Sciatic nerve (tissue), 2 donors: ENCODE data around the gene ANGEL1. TPM values are rescaled to one million over a fixed set of nuclear protein-coding genes. Genes with fewer than 3 reads are reported as not detected.

Experiments
- ATAC-seq: fragments of 200-7000 bp; cut with Tn5 transposase; one replicate; pipeline ENCODE4 v1.9.1; 2020; ENCODE audit warnings: mild to moderate bottlenecking, moderate library complexity
- DNase-seq: peaks from one replicate; pipeline ENCODE4 v3.0.0-alpha.2; 2020; ENCODE audit warnings: low spot score
- intact Hi-C: fragments of 100-400 bp; cut with DNase I; formaldehyde crosslinking; loops from one replicate; pipeline ENCODE4 v1.14.2; 2022
- total RNA-seq: library from RNA; stranded (reverse); fragmentation: NEBNext Ultra II Directional; extraction: Animal tissue kit (Norgen Biotek cat#: 25700); gene quantifications from one replicate; pipeline ENCODE4 v1.2.1, GENCODE V29; 2021
- donor health status: DM: no; HTN: no; CAD: no.
- donor health status: DM: no; HTN: no; CAD: no.

Gene ANGEL1, protein sequence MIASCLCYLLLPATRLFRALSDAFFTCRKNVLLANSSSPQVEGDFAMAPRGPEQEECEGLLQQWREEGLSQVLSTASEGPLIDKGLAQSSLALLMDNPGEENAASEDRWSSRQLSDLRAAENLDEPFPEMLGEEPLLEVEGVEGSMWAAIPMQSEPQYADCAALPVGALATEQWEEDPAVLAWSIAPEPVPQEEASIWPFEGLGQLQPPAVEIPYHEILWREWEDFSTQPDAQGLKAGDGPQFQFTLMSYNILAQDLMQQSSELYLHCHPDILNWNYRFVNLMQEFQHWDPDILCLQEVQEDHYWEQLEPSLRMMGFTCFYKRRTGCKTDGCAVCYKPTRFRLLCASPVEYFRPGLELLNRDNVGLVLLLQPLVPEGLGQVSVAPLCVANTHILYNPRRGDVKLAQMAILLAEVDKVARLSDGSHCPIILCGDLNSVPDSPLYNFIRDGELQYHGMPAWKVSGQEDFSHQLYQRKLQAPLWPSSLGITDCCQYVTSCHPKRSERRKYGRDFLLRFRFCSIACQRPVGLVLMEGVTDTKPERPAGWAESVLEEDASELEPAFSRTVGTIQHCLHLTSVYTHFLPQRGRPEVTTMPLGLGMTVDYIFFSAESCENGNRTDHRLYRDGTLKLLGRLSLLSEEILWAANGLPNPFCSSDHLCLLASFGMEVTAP
- total RNA-seq: 35.7 TPM

DNA sequence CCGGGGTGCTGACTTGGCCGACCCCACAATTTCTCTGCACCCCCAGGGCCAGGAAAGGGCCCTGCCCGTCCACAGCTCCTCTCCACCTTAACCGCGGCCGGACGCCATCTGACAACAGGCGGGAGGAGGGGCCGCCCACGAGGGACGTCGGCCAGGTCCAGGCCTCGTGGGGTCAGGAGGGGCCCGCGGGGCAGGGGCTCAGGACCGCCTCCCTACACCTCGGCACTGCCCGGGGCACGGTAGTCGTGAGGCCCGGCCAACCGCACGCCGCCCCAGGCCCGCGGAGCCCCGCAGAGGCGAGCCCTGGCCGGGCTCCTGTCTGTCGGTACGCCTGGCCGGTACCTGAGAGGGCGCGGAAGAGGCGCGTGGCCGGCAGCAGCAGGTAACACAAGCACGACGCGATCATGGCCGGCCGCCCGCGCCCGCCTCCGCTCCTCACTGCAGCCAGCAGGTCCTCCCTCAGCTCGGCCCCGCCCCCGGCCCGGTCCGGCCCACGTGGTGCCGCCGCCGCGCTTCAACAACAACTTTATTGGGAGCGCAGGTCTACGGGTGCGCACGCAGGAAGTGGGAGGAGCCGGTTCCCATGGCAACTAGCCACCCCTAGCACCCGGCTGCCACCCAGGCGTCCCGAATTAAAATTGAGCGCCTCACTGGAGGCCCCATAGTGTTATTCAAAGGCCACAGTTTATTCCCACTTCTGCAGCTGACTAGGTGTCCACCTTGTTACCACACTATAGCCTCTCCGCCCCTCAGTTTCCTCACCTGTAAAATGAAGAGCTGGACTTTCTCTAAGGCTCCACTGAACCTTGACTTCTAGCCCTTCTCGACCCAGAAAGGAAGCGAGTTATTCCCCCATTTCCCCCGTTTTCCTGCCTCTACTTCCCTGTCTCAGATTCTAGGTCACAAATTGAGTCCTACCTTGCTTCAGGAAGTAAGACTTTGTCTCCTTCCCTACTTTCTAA is at the start of gene ANGEL1:
Gene ANGEL1 (minus strand): TSS at position 461 of the 962 bp plus-strand sequence. CDS start 55 bp downstream, at position 406.
- peak; percentile 94 for ATAC-seq
- peak; percentile 98 for DNase-seq
- intact Hi-C loops: no loop called here

DNA sequence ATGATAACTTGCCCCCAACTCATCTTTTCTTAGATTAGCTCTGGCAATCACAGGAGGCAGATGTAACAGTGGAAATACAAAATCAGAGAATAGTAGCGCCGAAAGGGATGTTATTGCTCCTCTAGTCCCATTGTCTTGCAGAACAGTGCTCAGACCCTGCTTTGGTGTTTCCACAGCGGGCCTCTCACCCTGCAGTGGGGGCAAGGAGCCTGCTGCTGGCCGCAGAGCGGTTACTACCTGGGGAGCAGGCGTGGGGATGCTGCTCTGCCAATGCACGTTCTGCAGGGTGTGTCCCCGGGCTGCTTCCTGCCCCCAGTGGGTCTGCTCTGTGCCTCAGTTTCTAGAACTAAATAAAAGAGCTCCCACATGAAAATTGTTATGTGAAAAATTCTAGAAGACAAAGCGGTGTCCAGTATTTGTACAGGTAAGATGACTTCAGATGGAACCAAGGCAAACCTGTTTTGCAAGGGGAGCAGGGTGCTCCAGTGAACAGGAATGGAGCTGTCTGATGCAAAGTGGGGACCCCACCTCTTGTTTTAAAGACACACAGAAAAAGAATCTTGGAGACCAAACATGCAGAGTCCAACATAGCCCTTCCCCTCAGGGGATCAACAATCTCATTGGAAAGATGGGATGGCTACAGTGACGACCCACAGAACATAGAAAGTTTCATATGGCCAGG is 49.0 kb upstream of the ANGEL1 start:
- intact Hi-C loops: no loop called here
- ATAC-seq: no peak
- DNase-seq: no peak

DNA sequence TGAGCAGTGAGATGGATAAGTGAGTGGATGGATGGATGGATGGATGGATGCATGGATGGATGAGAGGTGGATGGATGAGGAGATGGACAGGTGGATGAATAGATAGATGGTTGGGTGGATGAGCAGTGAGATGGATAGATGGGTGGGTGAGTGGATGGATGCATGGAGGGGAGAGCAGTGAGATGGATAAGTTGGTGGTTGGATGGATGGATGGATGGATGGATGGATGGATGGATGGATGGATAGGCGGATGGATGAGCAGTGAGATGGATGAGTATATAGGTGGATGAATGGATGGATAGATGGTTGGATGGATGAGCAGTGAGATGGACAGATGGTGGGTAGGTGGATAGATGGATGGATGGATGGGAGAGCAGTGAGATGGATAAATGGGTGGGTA is 44.1 kb upstream of the ANGEL1 start:
- no peak for DNase-seq
- no peak for ATAC-seq
- intact Hi-C loops: no loop called here

DNA sequence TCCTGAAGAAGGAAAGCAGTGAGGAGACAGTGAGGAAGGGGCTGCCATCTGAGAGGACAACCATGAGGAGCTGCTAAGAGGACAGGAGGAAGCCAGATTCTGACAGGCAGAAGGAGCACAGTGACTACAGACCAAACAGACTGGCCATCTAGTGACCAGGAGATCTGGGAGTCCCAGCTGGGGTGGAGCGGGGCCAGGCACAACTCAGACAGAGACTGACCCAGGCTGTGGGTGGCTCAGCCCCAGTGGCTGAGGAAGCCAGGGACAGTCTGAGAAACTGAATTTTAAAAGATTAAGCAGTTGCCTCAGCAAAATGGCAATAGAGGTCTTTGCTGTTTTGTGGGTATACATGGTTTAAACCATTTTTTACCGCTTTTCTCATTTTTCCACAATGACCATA is 42.4 kb upstream of the ANGEL1 start:
- ATAC-seq (no peak), DNase-seq (no peak)
- intact Hi-C loops: no loop called here

DNA sequence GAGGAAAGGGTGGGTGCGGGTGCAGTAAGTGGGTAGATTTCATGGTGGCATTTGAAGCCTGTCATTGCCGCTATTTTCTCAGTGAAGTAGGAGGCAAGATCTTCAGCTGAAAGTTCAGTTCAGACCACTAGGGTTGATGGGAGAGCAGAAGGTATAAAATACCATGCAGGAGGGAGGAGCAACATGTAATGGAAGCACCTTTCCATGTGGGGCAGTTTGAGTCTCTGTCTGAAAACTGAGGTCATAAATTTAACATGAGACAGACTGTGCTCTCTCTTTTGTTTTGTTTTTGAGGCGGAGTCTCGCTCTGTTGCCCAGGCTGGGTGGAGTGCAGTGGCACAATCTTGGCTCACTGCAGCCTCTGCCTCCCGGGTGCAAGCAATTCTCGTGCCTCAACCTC is 36.2 kb upstream of the ANGEL1 start:
- ATAC-seq: no peak
- no peak for DNase-seq
- intact Hi-C loops: no loop called here

- no peak for DNase-seq
- no peak for ATAC-seq
- intact Hi-C loops: no loop called here
These were observed 33.8 kb upstream of the ANGEL1 start for GRCh38 chr14:76846331-76847047.

DNA sequence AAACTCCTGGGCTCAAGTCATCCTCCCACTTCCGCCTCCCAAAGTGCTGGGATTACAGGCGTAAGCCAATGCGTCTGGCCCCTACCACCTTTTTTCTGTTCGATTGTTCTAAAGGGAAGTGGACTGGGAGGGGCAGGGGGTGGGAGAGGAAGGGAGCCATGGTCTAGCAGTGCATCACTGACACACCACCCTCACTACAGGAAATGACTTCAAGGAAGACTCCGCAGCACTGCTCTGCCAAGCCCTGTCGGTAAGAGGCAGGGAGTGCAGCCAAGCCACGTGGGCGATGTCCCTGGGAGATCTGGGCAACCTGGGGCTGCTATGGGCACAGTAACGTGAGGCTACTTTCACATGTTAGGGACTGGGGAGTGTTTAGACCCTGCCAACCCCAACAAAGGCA is 31.5 kb upstream of the ANGEL1 start:
- peak; percentile 70 for ATAC-seq
- intact Hi-C loops: no loop called here
- DNase-seq: no peak

- intact Hi-C loops: no loop called here
- DNase-seq: no peak
These were observed 29.7 kb upstream of the ANGEL1 start for GRCh38 chr14:76842414-76842813.

DNA sequence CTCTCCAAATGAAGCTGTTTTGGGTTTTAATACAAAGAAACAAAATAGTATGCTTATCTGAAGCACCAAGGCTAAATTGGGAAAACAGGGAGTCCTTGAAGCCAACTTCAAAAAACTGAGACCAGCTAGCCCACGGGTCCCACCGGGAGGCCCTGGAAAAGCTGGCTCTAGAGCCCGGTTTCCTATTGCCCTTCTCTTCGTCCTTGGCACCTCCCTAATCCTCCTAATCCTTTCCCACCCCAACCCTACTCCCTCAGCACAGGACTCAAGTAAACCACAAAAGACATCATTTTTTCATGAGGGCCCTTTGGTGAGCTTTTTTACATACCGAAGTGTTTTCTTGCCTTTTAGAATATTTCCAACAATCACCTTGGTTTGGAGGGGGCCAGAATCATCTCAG is 24.8 kb upstream of the ANGEL1 start:
- intact Hi-C loops: no loop called here
- DNase-seq (no peak), ATAC-seq (no peak)

More at GRCh38 chr14:76842414-76842813, 29.7 kb upstream of the ANGEL1 start:
- no peak for ATAC-seq

GRCh38 chr14:76836029-76836630 is 23.4 kb upstream of the ANGEL1 start:
- intact Hi-C loops: no loop called here
- ATAC-seq: peak; percentile 51
- DNase-seq: peak; percentile 67

DNA sequence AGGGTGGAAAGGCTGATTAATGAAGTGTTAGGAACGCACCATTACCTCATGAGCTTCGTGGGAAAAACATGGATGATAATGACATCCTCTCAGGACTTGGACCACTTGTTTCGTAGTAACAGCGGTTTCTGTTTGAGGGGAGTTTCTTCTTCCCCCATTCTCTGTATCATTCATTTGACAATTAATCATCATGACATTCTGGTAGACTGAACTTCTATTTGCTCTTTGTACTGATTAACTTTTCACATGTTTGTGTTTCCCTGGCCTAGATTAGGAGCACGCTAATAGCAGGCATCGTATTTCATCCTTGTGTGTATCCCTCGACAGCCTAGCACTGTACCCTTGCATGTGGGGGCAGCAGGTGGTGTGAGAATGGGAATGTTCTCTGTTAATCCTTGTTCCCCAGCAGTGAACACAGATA is 21.6 kb upstream of the ANGEL1 start:
- no peak for DNase-seq
- no peak for ATAC-seq
- intact Hi-C loops: no loop called here

DNA sequence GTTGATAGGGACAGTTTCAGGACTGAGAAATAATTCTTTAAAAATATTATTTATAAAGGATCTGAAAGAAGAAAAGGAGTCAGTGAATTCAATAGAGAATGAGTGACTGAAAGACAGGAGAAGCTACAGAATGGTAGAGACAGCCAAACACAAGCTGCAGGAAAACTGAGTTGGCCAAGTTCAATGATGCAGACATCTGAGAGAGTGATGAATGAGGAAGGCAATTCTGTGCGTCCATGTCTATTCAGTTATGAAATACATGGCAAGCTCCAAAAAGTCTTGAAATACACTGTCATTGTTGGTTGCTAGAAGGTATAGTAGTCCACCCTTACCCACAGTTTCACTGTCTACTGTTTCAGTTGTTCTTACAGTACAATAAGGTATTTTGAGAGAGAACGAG is 20.3 kb upstream of the ANGEL1 start:
- ATAC-seq (no peak), DNase-seq (no peak)
- intact Hi-C loops: no loop called here

GRCh38 chr14:76832503-76832988 is 19.9 kb upstream of the ANGEL1 start:
- no peak for DNase-seq
- no peak for ATAC-seq
- intact Hi-C loops: no loop called here

DNA sequence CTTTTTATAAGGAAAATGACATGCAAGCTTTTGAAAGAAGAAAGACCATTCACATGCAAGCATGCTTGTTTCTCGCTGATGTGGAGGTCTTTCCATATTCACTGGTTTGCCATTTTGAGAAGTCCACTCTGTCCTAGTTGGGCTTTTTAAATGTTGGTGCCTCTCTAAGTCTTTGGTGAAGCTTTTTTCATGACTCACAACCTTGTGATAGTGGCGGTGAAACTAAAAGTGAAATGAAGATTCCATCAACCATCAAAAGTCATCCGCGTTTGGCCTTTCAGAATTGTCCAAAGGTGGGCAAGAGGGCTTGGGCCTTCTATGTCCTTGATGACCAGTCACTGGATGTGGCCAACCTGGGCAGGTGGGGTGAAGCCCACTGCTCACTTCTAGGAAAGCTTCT is 17.9 kb upstream of the ANGEL1 start:
- ATAC-seq (no peak), DNase-seq (no peak)
- intact Hi-C loops: no loop called here

DNA sequence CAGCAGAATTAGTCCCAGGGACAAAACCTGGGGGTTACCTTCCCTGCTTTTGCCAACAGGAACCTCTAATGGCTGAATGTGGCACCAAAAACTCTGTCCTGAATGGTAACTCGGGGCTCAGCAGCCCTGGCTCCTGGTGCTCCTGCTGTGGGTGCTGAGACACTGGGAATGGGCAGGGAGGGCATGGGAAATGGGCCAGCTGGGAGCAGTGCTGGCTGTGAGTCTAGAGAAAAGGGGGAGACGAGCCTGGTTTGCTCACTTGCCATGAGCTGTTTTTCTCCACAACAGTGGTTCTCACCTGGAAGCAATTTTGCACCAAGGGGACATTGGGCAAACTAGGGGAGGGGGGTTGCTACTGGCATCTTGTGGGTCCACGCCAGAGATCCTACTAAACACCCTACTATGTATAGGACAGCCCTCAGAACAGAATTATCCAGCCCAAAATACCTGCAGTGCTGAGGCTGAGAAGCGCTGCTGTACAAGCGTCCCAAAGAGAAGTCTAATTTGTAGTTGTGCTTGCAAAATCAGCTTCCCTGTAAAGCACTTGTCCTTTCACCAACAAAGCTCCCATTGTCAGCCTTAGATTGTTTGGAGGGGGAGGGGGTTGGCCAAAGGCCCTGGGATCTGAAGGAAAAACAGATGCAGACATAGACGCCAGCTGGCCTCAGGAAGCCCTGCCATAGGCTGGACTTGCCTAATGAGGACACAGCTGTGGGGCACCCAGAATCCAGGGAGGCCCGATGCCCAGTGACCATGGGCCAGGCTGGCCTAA is 17.2 kb upstream of the ANGEL1 start:
- intact Hi-C loops: no loop called here
- ATAC-seq (peak; percentile 89), DNase-seq (peak; percentile 86)

- DNase-seq (no peak), ATAC-seq (peak; percentile 78)
- intact Hi-C loops: no loop called here
These were observed 16.3 kb upstream of the ANGEL1 start for GRCh38 chr14:76829013-76829365.

DNA sequence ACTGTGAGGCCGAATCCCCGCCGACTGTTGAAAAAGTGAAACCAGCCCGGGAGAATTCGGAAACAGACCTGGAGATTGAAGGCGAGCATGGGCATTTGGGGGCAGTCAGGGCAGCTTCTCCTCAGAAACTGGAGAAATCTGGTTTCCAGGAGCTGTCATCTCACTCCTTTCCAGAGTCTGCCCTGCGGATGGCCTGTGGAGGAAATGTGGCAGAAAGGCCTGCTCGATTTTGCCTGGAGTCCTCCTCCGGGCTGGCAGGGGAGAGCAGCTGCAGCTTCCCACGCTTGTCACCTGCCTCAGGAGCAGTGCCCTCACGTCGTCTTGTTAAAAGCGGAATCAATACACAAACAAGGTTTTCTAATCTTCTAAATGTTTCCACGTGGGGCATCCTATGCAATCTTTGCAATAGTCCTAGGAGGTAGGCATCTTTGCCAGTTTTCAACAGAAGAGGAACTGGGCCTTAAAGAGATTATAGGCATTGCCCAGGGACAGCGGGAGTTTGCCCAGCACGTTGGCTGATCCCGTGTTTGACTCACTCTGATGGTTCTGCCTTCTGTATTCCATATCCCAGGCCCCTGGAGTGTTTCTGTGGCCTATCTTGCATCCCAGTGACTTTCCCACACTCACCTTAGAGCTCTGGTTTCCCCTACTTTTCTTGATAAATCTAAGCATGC is 15.8 kb upstream of the ANGEL1 start:
- intact Hi-C loops: no loop called here
- DNase-seq (no peak), ATAC-seq (peak; percentile 21)
